Muscle of leg (tissue), 11 donors: ENCODE data around the gene IL1RL1. TPM values are rescaled to one million over a fixed set of nuclear protein-coding genes. Genes with fewer than 3 reads are reported as not detected.

Source experiments
- DNase-seq: peaks from one replicate; pipeline ENCODE4 v3.0.0; 2013
- H3K27ac ChIP-seq: one replicate; pipeline ENCODE4 v1.5.1; 2013; ENCODE audit warnings: mild to moderate bottlenecking, low read length, control low read depth
- H3K27me3 ChIP-seq: one replicate; pipeline ENCODE4 v1.6.1; 2013; ENCODE audit warnings: low read length; ENCODE audit not compliant: control insufficient read depth, insufficient read depth
- H3K36me3 ChIP-seq: one replicate; pipeline ENCODE4 v1.6.1; 2013; ENCODE audit warnings: low read length; ENCODE audit not compliant: control insufficient read depth, insufficient read depth
- H3K4me1 ChIP-seq: one replicate; pipeline ENCODE4 v1.6.1; 2013; ENCODE audit warnings: low read length; ENCODE audit not compliant: control insufficient read depth, insufficient read depth
- H3K4me3 ChIP-seq: one replicate; pipeline ENCODE4 v1.5.1; 2013; ENCODE audit warnings: low read length, control low read depth
- H3K9me3 ChIP-seq: replicated peaks from 2 replicates; pipeline ENCODE4 v1.6.1; 2013; ENCODE audit warnings: low read depth, low read length; ENCODE audit not compliant: control insufficient read depth
- WGBS: methylation state at CpG from one replicate; pipeline ENCODE4 v1.1.5; 2013; ENCODE audit warnings: missing lambda C conversion rate; ENCODE audit not compliant: insufficient coverage; 5-methylcytosine and 5-hydroxymethylcytosine counted together
- polyA plus RNA-seq, 8 donors: library from polyadenylated mRNA; unstranded; fragments of 120-200 nt; gene quantifications; one replicate each; pipeline versions ENCODE4 v1.2.1 to v1.2.3, GENCODE V29; 2013; ENCODE audit warnings: inconsistent platforms in 1 of 8, low replicate concordance in 1 of 8; ENCODE audit not compliant: insufficient read length in 8 of 8, insufficient read depth in 1 of 8
- total RNA-seq: library from RNA; stranded (reverse); fragments of 120-200 nt; gene quantifications from one replicate; pipeline ENCODE4 v1.2.4, GENCODE V29; 2013

Gene IL1RL1
- total and polyA plus RNA-seq, 9 donors: 0.05 to 0.34 (median 0.22) TPM

- H3K27me3 ChIP-seq: no peaks in the 10 kb centered on the region
- no peaks in the 10 kb centered on the region for H3K4me1 ChIP-seq
- no peak overlapping the region for H3K4me3 ChIP-seq
- no peak for DNase-seq
- no peaks in the 10 kb centered on the region for H3K36me3 ChIP-seq
- H3K27ac ChIP-seq: no peak overlapping the region
- WGBS: 73% methylated on average over 7 of the region's 7 CpGs
- peaks cover 5% of the 10 kb centered on the region for H3K9me3 ChIP-seq
Measured at GRCh38 chr2:102387763-102388546, 76.6 kb downstream of the IL1RL1 start.

- no peak overlapping the region for H3K27ac ChIP-seq
- no peak overlapping the region for H3K4me3 ChIP-seq
- no peaks in the 10 kb centered on the region for H3K27me3 ChIP-seq
- WGBS: no CpG with 5 or more reads among the region's 2 CpGs
- DNase-seq: no peak
- no peaks in the 10 kb centered on the region for H3K4me1 ChIP-seq
- no peaks in the 10 kb centered on the region for H3K36me3 ChIP-seq
- H3K9me3 ChIP-seq: no peaks in the 10 kb centered on the region
Measured at GRCh38 chr2:102391565-102391964, 80.2 kb downstream of the IL1RL1 start.

- no peak for DNase-seq
Measured at GRCh38 chr2:102392096-102392495, 80.7 kb downstream of the IL1RL1 start.

GRCh38 chr2:102392942-102393341 is 81.6 kb downstream of the IL1RL1 start:
- Histone ChIP-seq H3K9me3 (no peaks in the 10 kb centered on the region), H3K27me3 (no peaks in the 10 kb centered on the region), H3K36me3 (no peaks in the 10 kb centered on the region), H3K4me1 (no peaks in the 10 kb centered on the region), H3K4me3 (no peak overlapping the region), H3K27ac (no peak overlapping the region)
- no CpG with 5 or more reads among the region's 1 CpG for WGBS
- no peak for DNase-seq

More at GRCh38 chr2:102392096-102392495, 80.7 kb downstream of the IL1RL1 start:
- no peak overlapping the region for H3K27ac ChIP-seq
- no CpG with 5 or more reads among the region's 3 CpGs for WGBS
- no peak overlapping the region for H3K4me3 ChIP-seq
- no peaks in the 10 kb centered on the region for H3K27me3 ChIP-seq
- H3K4me1 ChIP-seq: no peaks in the 10 kb centered on the region
- no peaks in the 10 kb centered on the region for H3K36me3 ChIP-seq
- no peaks in the 10 kb centered on the region for H3K9me3 ChIP-seq

GRCh38 chr2:102396012-102396411 is 84.6 kb downstream of the IL1RL1 start:
- H3K4me1 ChIP-seq: no peaks in the 10 kb centered on the region
- H3K36me3 ChIP-seq: no peaks in the 10 kb centered on the region
- no peak for DNase-seq
- no peaks in the 10 kb centered on the region for H3K27me3 ChIP-seq
- H3K4me3 ChIP-seq: no peak overlapping the region
- H3K27ac ChIP-seq: no peak overlapping the region
- no CpG with 5 or more reads among the region's 2 CpGs for WGBS
- no peaks in the 10 kb centered on the region for H3K9me3 ChIP-seq

- WGBS: no CpG with 5 or more reads among the region's 6 CpGs
- H3K27ac ChIP-seq: no peak overlapping the region
- H3K4me3 ChIP-seq: no peak overlapping the region
- H3K27me3 ChIP-seq: no peaks in the 10 kb centered on the region
- no peaks in the 10 kb centered on the region for H3K9me3 ChIP-seq
- no peaks in the 10 kb centered on the region for H3K36me3 ChIP-seq
- H3K4me1 ChIP-seq: no peaks in the 10 kb centered on the region
- DNase-seq: no peak
Measured at GRCh38 chr2:102397209-102397608, 85.8 kb downstream of the IL1RL1 start.

GRCh38 chr2:102399499-102400141 is 88.3 kb downstream of the IL1RL1 start:
- DNase-seq: no peak
- H3K27me3 ChIP-seq: no peaks in the 10 kb centered on the region
- no peaks in the 10 kb centered on the region for H3K36me3 ChIP-seq
- no peak overlapping the region for H3K27ac ChIP-seq
- H3K9me3 ChIP-seq: no peaks in the 10 kb centered on the region
- no peaks in the 10 kb centered on the region for H3K4me1 ChIP-seq
- no peak overlapping the region for H3K4me3 ChIP-seq
- 68% methylated on average over 6 of the region's 7 CpGs for WGBS

GRCh38 chr2:102401456-102401855 is 90.1 kb downstream of the IL1RL1 start:
- H3K4me1 ChIP-seq: no peaks in the 10 kb centered on the region
- no peak overlapping the region for H3K4me3 ChIP-seq
- H3K9me3 ChIP-seq: no peaks in the 10 kb centered on the region
- no peaks in the 10 kb centered on the region for H3K27me3 ChIP-seq
- no peaks in the 10 kb centered on the region for H3K36me3 ChIP-seq
- no peak overlapping the region for H3K27ac ChIP-seq
- no peak for DNase-seq

Other genes with a start within 250 kb of the IL1RL1 start
- 7.5 TPM for gene IL1R1, start 168.8 kb upstream of the IL1RL1 start, total RNA-seq
- 10 to 100 TPM in 4 of 8 donors, 1 to 10 TPM in 4; 7.3 to 13.3 (median 10.8) TPM for gene IL1R1, start 168.8 kb upstream of the IL1RL1 start, polyA plus RNA-seq
- 0.27 TPM for gene IL1RL2, start 124.5 kb upstream of the IL1RL1 start, total RNA-seq
- under 1 TPM; 0.14 to 0.73 (median 0.20) TPM for gene IL1RL2, start 124.5 kb upstream of the IL1RL1 start, polyA plus RNA-seq
- gene IL18R1, start 44.2 kb downstream of the IL1RL1 start, total RNA-seq: 0.98 TPM
- 1 to 10 TPM in 2 of 8 donors, under 1 TPM in 6; 0.30 to 1.1 (median 0.50) TPM for gene IL18R1, start 44.2 kb downstream of the IL1RL1 start, polyA plus RNA-seq
- 0.35 TPM for gene IL18RAP, start 111.6 kb downstream of the IL1RL1 start, total RNA-seq
- gene IL18RAP, start 111.6 kb downstream of the IL1RL1 start, polyA plus RNA-seq: under 1 TPM; 0.14 to 0.39 (median 0.25) TPM
- gene SLC9A4, start 161.7 kb downstream of the IL1RL1 start, total RNA-seq: 0.04 TPM
- under 1 TPM in 2 of 8 donors, not detected in 6; 0.02 to 0.16 TPM for gene SLC9A4, start 161.7 kb downstream of the IL1RL1 start, polyA plus RNA-seq